Liver (tissue), 9 donors: Measurements from ENCODE around the gene RAPGEF2. TPM values are rescaled to one million over a fixed set of nuclear protein-coding genes. Genes with fewer than 3 reads are reported as not detected.

Source experiments
- DNase-seq: peaks from one replicate; pipeline ENCODE4 v3.0.0-alpha.2; 2017; ENCODE audit warnings: low spot score
- H3K27ac ChIP-seq, 2 donors: one replicate each; pipeline ENCODE4 v1.7.0; 2013; ENCODE audit warnings: inconsistent platforms in 2 of 2, low read length in 2 of 2, control low read depth in 1 of 2, low read depth in 1 of 2, mild to moderate bottlenecking in 1 of 2
- H3K27me3 ChIP-seq, 4 donors: one replicate each; pipeline versions ENCODE4 v1.6.1 to v1.7.0; 2013; ENCODE audit warnings: low read length in 3 of 4, inconsistent platforms in 1 of 4, mild to moderate bottlenecking in 1 of 4, moderate library complexity in 1 of 4; ENCODE audit not compliant: control insufficient read depth in 4 of 4, insufficient read depth in 4 of 4
- H3K36me3 ChIP-seq, 4 donors: one replicate each; pipeline versions ENCODE4 v1.6.1 to v1.7.0; 2013; ENCODE audit warnings: low read length in 3 of 4, mild to moderate bottlenecking in 3 of 4, low read depth in 1 of 4, moderate library complexity in 1 of 4; ENCODE audit not compliant: control insufficient read depth in 4 of 4, insufficient read depth in 3 of 4
- H3K4me1 ChIP-seq, 4 donors: one replicate each; pipeline versions ENCODE4 v1.6.1 to v1.7.0; 2013; ENCODE audit warnings: low read length in 3 of 4, mild to moderate bottlenecking in 3 of 4, moderate library complexity in 1 of 4; ENCODE audit not compliant: control insufficient read depth in 4 of 4, insufficient read depth in 4 of 4
- H3K4me3 ChIP-seq, 3 donors: one replicate each; pipeline versions ENCODE4 v1.6.1 to v1.7.0; 2013; ENCODE audit warnings: low read length in 3 of 3, control low read depth in 1 of 3, low read depth in 1 of 3, mild to moderate bottlenecking in 1 of 3
- H3K9ac ChIP-seq, 2 donors: one replicate each; pipeline ENCODE4 v1.7.0; 2013; ENCODE audit warnings: low read length in 2 of 2, mild to moderate bottlenecking in 2 of 2, moderate library complexity in 2 of 2, control low read depth in 1 of 2, low read depth in 1 of 2
- H3K9me3 ChIP-seq, 4 donors: one replicate each; pipeline versions ENCODE4 v1.6.1 to v1.7.0; 2013; ENCODE audit warnings: low read length in 3 of 4; ENCODE audit not compliant: control insufficient read depth in 4 of 4
- ATF3 ChIP-seq: IDR thresholded peaks from 2 replicates; pipeline ENCODE4 v1.6.1; 2016; ENCODE audit warnings: antibody characterized with exemption
- CTCF ChIP-seq: fragments of 150-350 bp; IDR thresholded peaks from 2 replicates; pipeline ENCODE4 v1.5.1; 2017; ENCODE audit warnings: improper control_type of control experiment, low read depth, low read length; ENCODE audit not compliant: missing input control
- EGR1 ChIP-seq, 2 donors: IDR thresholded peaks; 2 replicates each; pipeline ENCODE4 v1.6.1; 2016 to 2018; ENCODE audit warnings: antibody characterized with exemption in 2 of 2, low read depth in 2 of 2
- FOXA1 ChIP-seq: IDR thresholded peaks from 2 replicates; pipeline ENCODE4 v1.6.1; 2016; ENCODE audit warnings: antibody characterized with exemption
- FOXA2 ChIP-seq: IDR thresholded peaks from 2 replicates; pipeline ENCODE4 v1.6.1; 2016; ENCODE audit warnings: antibody characterized with exemption
- GABPA ChIP-seq, 2 donors: IDR thresholded peaks in 1 of 2; conservative IDR thresholded peaks in 1 of 2; 2 replicates each; pipeline ENCODE4 v1.6.1; 2016; ENCODE audit warnings: antibody characterized with exemption in 2 of 2, mild to moderate bottlenecking in 1 of 2, moderate library complexity in 1 of 2
- HNF4A ChIP-seq, 2 donors: conservative IDR thresholded peaks; 2 replicates each; pipeline ENCODE4 v1.6.1; 2016; ENCODE audit warnings: antibody characterized with exemption in 2 of 2, mild to moderate bottlenecking in 2 of 2
- HNF4G ChIP-seq: IDR thresholded peaks from 2 replicates; pipeline ENCODE4 v1.6.1; 2016; ENCODE audit warnings: antibody characterized with exemption
- JUND ChIP-seq, 2 donors: IDR thresholded peaks; 2 replicates each; pipeline ENCODE4 v1.6.1; 2016; ENCODE audit warnings: antibody characterized with exemption in 2 of 2
- MAX ChIP-seq: IDR thresholded peaks from 2 replicates; pipeline ENCODE4 v1.6.1; 2016; ENCODE audit warnings: antibody characterized with exemption
- NR2F2 ChIP-seq: IDR thresholded peaks from 2 replicates; pipeline ENCODE4 v1.6.1; 2016; ENCODE audit warnings: antibody characterized with exemption
- RAD21 ChIP-seq, 2 donors: IDR thresholded peaks; 2 replicates each; pipeline ENCODE4 v1.6.1; 2016; ENCODE audit warnings: antibody characterized with exemption in 2 of 2, mild to moderate bottlenecking in 2 of 2
- REST ChIP-seq: IDR thresholded peaks from 2 replicates; pipeline ENCODE4 v1.6.1; 2016; ENCODE audit warnings: antibody characterized with exemption, mild to moderate bottlenecking
- RXRA ChIP-seq, 2 donors: IDR thresholded peaks; 2 replicates each; pipeline ENCODE4 v1.6.1; 2017 to 2018; ENCODE audit warnings: antibody characterized with exemption in 2 of 2, mild to moderate bottlenecking in 1 of 2
- SP1 ChIP-seq: IDR thresholded peaks from 2 replicates; pipeline ENCODE4 v1.6.1; 2018; ENCODE audit warnings: antibody characterized with exemption, mild to moderate bottlenecking
- YY1 ChIP-seq: IDR thresholded peaks from 2 replicates; pipeline ENCODE4 v1.6.1; 2016; ENCODE audit warnings: antibody characterized with exemption, mild to moderate bottlenecking
- ZBTB33 ChIP-seq: IDR thresholded peaks from 2 replicates; pipeline ENCODE4 v1.6.1; 2016; ENCODE audit warnings: antibody characterized with exemption
- WGBS: extraction: QIAGEN DNeasy Blood & Tissue Kit; methylation state at CpG from one replicate; pipeline ENCODE4 v1.1.7; 2013; 5-methylcytosine and 5-hydroxymethylcytosine counted together
- polyA plus RNA-seq, 2 donors: library from polyadenylated mRNA; stranded (reverse) in 1 of 2; unstranded in 1 of 2; fragments of 200-250 nt in 1 of 2; fragments of >200 nt in 1 of 2; fragmentation: Nextera tagmentation in 1 of 2; extraction: Ambion mirVana in 1 of 2; gene quantifications; one replicate each; pipeline versions ENCODE4 v1.2.1 to v1.2.3, GENCODE V29; 2013 to 2015
- total RNA-seq, 2 donors: library from RNA; depleted of rRNA; stranded (reverse); fragments of >200 nt; gene quantifications; one replicate each; pipeline ENCODE4 v1.2.3, GENCODE V29; 2014
- donor health status: healthy.
- donor health status: healthy.
- donor health status: healthy.
- donor health status: healthy.
- donor health status: healthy.

The RAPGEF2 gene
- total and polyA plus RNA-seq, 4 donors = 7.3 to 90.4 (median 32.2) TPM

GRCh38 chr4:159227378-159227777 lies 124.5 kb downstream of the RAPGEF2 start:
- Histone ChIP-seq H3K9ac (no peak overlapping the region), H3K27me3 (no peaks in the 10 kb centered on the region), H3K4me1 (peaks cover 0 to 21% (median 14%) of the 10 kb centered on the region in 4 donors), H3K36me3 (no peaks in the 10 kb centered on the region), H3K9me3 (no peaks in the 10 kb centered on the region), H3K27ac (peak overlapping the region in 1 of 2 donors; percentile 26), H3K4me3 (no peak overlapping the region)
- 65% methylated on average over 3 of the region's 3 CpGs for WGBS
- DNase-seq = no peak
- TF ChIP-seq RAD21 (IDR thresholded peaks at IDR 0.05) = no peak
- no peak for TF ChIP-seq MAX
- TF ChIP-seq HNF4A (conservative IDR thresholded peaks at IDR 0.05) = no peak
- no peak for TF ChIP-seq CTCF

- H3K27ac ChIP-seq = peak overlapping the region in 1 of 2 donors; percentile 26
- no peak for DNase-seq
- 58% methylated on average over 11 of the region's 11 CpGs for WGBS
- TF ChIP-seq CTCF (peak; percentile 17), MAX (no peak), RAD21 (IDR thresholded peaks at IDR 0.05) (peak; percentile 8 to 37), JUND (IDR thresholded peaks at IDR 0.05) (peak in 1 of 2 donors; percentile 22), NR2F2 (peak; percentile 74), GABPA (IDR thresholded peaks at IDR 0.05 in 1 of 2, conservative IDR thresholded peaks at IDR 0.05 in 1 of 2) (no peak), SP1 (peak; percentile 30), HNF4G (no peak), RXRA (IDR thresholded peaks at IDR 0.05) (peak in 1 of 2 donors; percentile 6)
- peaks cover 0 to 21% (median 14%) of the 10 kb centered on the region in 4 donors for H3K4me1 ChIP-seq
- no peaks in the 10 kb centered on the region for H3K36me3 ChIP-seq
- H3K9me3 ChIP-seq = no peaks in the 10 kb centered on the region
- no peaks in the 10 kb centered on the region for H3K27me3 ChIP-seq
- no peak overlapping the region for H3K9ac ChIP-seq
- H3K4me3 ChIP-seq = peak overlapping the region in 1 of 3 donors; percentile 5
Observed at GRCh38 chr4:159227984-159228383, 125.1 kb downstream of the RAPGEF2 start.

- H3K9ac ChIP-seq = no peak overlapping the region
- no peak for DNase-seq
- 85% methylated on average over 6 of the region's 6 CpGs for WGBS
- H3K4me1 ChIP-seq = peaks cover 0 to 17% (median 11%) of the 10 kb centered on the region in 4 donors
- no peak overlapping the region for H3K27ac ChIP-seq
- no peaks in the 10 kb centered on the region for H3K36me3 ChIP-seq
- H3K27me3 ChIP-seq = no peaks in the 10 kb centered on the region
- H3K9me3 ChIP-seq = no peaks in the 10 kb centered on the region
- no peak overlapping the region for H3K4me3 ChIP-seq
- no peak for TF ChIP-seq HNF4G
- TF ChIP-seq EGR1 (IDR thresholded peaks at IDR 0.05; ENCODE audit: low read depth in 2 of 2) = no peak
- TF ChIP-seq MAX = no peak
- TF ChIP-seq GABPA (IDR thresholded peaks at IDR 0.05 in 1 of 2, conservative IDR thresholded peaks at IDR 0.05 in 1 of 2) = no peak
- TF ChIP-seq ZBTB33 = no peak
- TF ChIP-seq YY1 = no peak
- no peak for TF ChIP-seq HNF4A (conservative IDR thresholded peaks at IDR 0.05)
- no peak for TF ChIP-seq REST
- no peak for TF ChIP-seq RAD21 (IDR thresholded peaks at IDR 0.05)
- no peak for TF ChIP-seq NR2F2
- no peak for TF ChIP-seq FOXA2
- no peak for TF ChIP-seq FOXA1
- no peak for TF ChIP-seq ATF3
- no peak for TF ChIP-seq JUND (IDR thresholded peaks at IDR 0.05)
Observed at GRCh38 chr4:159229164-159229563, 126.3 kb downstream of the RAPGEF2 start.
